ENCODE measurements around the gene CCDC73. TPM values are rescaled to one million over a fixed set of nuclear protein-coding genes. Genes with fewer than 3 reads are reported as not detected.
"Not testable (repeated sequence)": the region's sequence is repeated elsewhere in the genome, so short reads cannot be mapped to it uniquely, and the experiment has no call there.

Gene CCDC73
- total RNA-seq, 2 experiments from 2014 or later, result not detected

DNA sequence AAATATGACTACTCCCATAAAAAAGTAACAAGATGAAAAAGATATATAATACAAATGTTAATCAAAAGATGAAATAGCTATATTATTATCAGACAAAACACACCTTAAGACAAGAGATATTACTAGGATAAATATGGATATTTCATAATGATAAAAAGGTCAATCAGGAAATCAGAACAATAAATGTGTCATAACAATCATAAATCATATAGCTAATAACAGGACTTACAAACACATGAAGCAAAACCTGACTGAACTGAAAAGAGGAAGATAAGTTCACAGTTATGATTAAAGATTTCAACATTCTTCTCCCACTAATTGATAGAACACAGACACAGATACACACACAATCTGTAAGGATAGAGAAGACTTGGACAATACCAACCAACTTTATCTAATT is 163.6 kb downstream of the CCDC73 start:
- Mint-ChIP-seq H3K9me3 (ENCODE audit: low read depth) (no peaks in the 10 kb centered on the region), H3K27me3 (peaks cover 18% of the 10 kb centered on the region), H3K4me1 (no peaks in the 10 kb centered on the region), H3K27ac (no peak overlapping the region), H3K36me3 (ENCODE audit: low read depth) (no peaks in the 10 kb centered on the region), H3K4me3 (no peak overlapping the region)
- ChIA-PET CTCF (no interaction called here), POLR2A (no interaction called here)
- intact Hi-C loops (cut with DNase I, micrococcal nuclease), result no loop called here
- DNase-seq, result no peak
- no peak for ATAC-seq

GRCh38 chr11:32616903-32617302 is 177.6 kb downstream of the CCDC73 start:
- ChIA-PET CTCF (no interaction called here), POLR2A (no interaction called here)
- no peaks in the 10 kb centered on the region for H3K36me3 Mint-ChIP-seq (ENCODE audit: low read depth)
- no peaks in the 10 kb centered on the region for H3K9me3 Mint-ChIP-seq (ENCODE audit: low read depth)
- no peak overlapping the region for H3K4me3 Mint-ChIP-seq
- no peak for ATAC-seq
- no peak for DNase-seq
- intact Hi-C loops (cut with DNase I, micrococcal nuclease), result no loop called here
- H3K27ac Mint-ChIP-seq, result no peak overlapping the region
- H3K27me3 Mint-ChIP-seq, result peaks cover 16% of the 10 kb centered on the region
- no peaks in the 10 kb centered on the region for H3K4me1 Mint-ChIP-seq

GRCh38 chr11:32615422-32615821 is 179.0 kb downstream of the CCDC73 start:
- no peak for DNase-seq
- no peak overlapping the region for H3K4me3 Mint-ChIP-seq
- no peak overlapping the region for H3K27ac Mint-ChIP-seq
- peaks cover 2% of the 10 kb centered on the region for H3K27me3 Mint-ChIP-seq
- intact Hi-C loops (cut with DNase I, micrococcal nuclease), result loop anchor here in 1 of 2 experiments (1.0 kb wide), 1 partner anchor 292 kb away; no protein-coding TSS in a partner anchor
- ChIA-PET CTCF (interaction anchor here (0.6 kb wide), 1 partner anchor 297 kb away, joined by 3 read pairs; no protein-coding TSS in a partner anchor), POLR2A (no interaction called here)
- H3K9me3 Mint-ChIP-seq (ENCODE audit: low read depth), result no peaks in the 10 kb centered on the region
- no peaks in the 10 kb centered on the region for H3K36me3 Mint-ChIP-seq (ENCODE audit: low read depth)
- H3K4me1 Mint-ChIP-seq, result no peaks in the 10 kb centered on the region
- ATAC-seq, result no peak

- ATAC-seq (no peak), DNase-seq (no peak)
- Mint-ChIP-seq H3K9me3 (ENCODE audit: low read depth) (peaks cover 9% of the 10 kb centered on the region), H3K4me3 (no peak overlapping the region), H3K27me3 (peaks cover under 1% of the 10 kb centered on the region), H3K4me1 (no peaks in the 10 kb centered on the region), H3K27ac (no peak overlapping the region), H3K36me3 (ENCODE audit: low read depth) (peaks cover 12% of the 10 kb centered on the region)
- POLR2A ChIA-PET, result no interaction called here
- CTCF ChIA-PET, result no interaction called here
- intact Hi-C loops (cut with DNase I, micrococcal nuclease), result no loop called here
Observed at GRCh38 chr11:32613500-32614151, 180.8 kb downstream of the CCDC73 start.

DNA sequence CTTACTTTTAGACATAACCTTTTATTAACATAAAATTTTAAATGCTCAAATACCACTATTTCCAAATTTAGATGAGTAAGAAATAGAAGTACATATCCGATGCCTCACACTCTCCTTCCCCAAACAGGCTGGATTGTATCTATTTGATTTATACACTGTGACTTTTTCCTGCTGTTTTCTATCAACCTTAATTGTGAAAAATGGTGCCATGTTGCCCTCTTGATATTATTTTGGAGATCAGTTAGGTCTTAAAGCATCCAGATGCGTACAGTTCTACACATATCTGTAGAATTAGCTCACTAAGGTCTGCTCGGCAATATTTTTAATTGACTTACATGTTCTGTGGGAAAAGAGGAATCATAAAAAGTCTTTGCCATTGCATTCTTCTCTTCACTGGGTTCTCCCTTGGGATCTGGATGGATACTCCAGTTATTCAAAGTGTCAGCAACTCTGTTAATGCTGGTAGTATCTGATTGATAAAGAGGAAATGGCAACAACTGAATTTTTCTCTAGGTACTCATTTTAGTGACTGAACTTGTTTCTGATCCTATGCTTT is 183.6 kb downstream of the CCDC73 start:
- no peaks in the 10 kb centered on the region for H3K27me3 Mint-ChIP-seq
- ATAC-seq (no peak), DNase-seq (no peak)
- H3K36me3 Mint-ChIP-seq (ENCODE audit: low read depth), result peaks cover 35% of the 10 kb centered on the region
- H3K9me3 Mint-ChIP-seq (ENCODE audit: low read depth), result peaks cover 16% of the 10 kb centered on the region
- H3K4me1 Mint-ChIP-seq, result no peaks in the 10 kb centered on the region
- no peak overlapping the region for H3K27ac Mint-ChIP-seq
- intact Hi-C loops (cut with DNase I, micrococcal nuclease), result no loop called here
- CTCF ChIA-PET, result no interaction called here
- POLR2A ChIA-PET, result no interaction called here
- no peak overlapping the region for H3K4me3 Mint-ChIP-seq

GRCh38 chr11:32608826-32609225 is 185.6 kb downstream of the CCDC73 start:
- POLR2A ChIA-PET; H3K4me1 Mint-ChIP-seq; H3K27me3 Mint-ChIP-seq; H3K27ac Mint-ChIP-seq; DNase-seq; ATAC-seq; intact Hi-C loops (cut with DNase I, micrococcal nuclease); H3K4me3 Mint-ChIP-seq: not testable (repeated sequence)
- CTCF ChIA-PET, result interaction anchor here (1.0 kb wide), 1 partner anchor 29 kb away, joined by 3 read pairs; no protein-coding TSS in a partner anchor
- H3K9me3 Mint-ChIP-seq (ENCODE audit: low read depth), result peaks cover 16% of the 10 kb centered on the region
- peaks cover 49% of the 10 kb centered on the region for H3K36me3 Mint-ChIP-seq (ENCODE audit: low read depth)

- peaks cover 16% of the 10 kb centered on the region for H3K9me3 Mint-ChIP-seq (ENCODE audit: low read depth)
- POLR2A ChIA-PET, result no interaction called here
- peaks cover 67% of the 10 kb centered on the region for H3K36me3 Mint-ChIP-seq (ENCODE audit: low read depth)
- ATAC-seq (no peak), DNase-seq (no peak)
- no peak overlapping the region for H3K27ac Mint-ChIP-seq
- no peaks in the 10 kb centered on the region for H3K27me3 Mint-ChIP-seq
- intact Hi-C loops (cut with DNase I, micrococcal nuclease), result no loop called here
- H3K4me1 Mint-ChIP-seq, result peaks cover 3% of the 10 kb centered on the region
- CTCF ChIA-PET, result interaction anchor here (1.3 kb wide), 1 partner anchor 11 kb away, joined by 3 read pairs; no protein-coding TSS in a partner anchor
- no peak overlapping the region for H3K4me3 Mint-ChIP-seq
Observed at GRCh38 chr11:32606220-32606619, 188.2 kb downstream of the CCDC73 start.

GRCh38 chr11:32602657-32603415 is 191.6 kb downstream of the CCDC73 start:
- peaks cover 5% of the 10 kb centered on the region for H3K4me1 Mint-ChIP-seq

GRCh38 chr11:32597921-32598320 is 196.5 kb downstream of the CCDC73 start:
- Mint-ChIP-seq H3K36me3 (ENCODE audit: low read depth) (peaks cover 65% of the 10 kb centered on the region), H3K27ac (peak overlapping the region; percentile 29), H3K4me3 (no peak overlapping the region), H3K4me1 (peaks cover 34% of the 10 kb centered on the region), H3K9me3 (ENCODE audit: low read depth) (no peaks in the 10 kb centered on the region), H3K27me3 (no peaks in the 10 kb centered on the region)
- POLR2A ChIA-PET, result interaction anchor here (1.0 kb wide), 1 partner anchor 15 kb away, joined by 3 read pairs; no protein-coding TSS in a partner anchor
- intact Hi-C loops (cut with DNase I, micrococcal nuclease), result no loop called here
- CTCF ChIA-PET, result no interaction called here
- DNase-seq (no peak), ATAC-seq (no peak)

More at GRCh38 chr11:32602657-32603415, 191.6 kb downstream of the CCDC73 start:
- peaks cover 4% of the 10 kb centered on the region for H3K9me3 Mint-ChIP-seq (ENCODE audit: low read depth)
- H3K4me3 Mint-ChIP-seq, result no peak overlapping the region
- DNase-seq, result no peak
- ChIA-PET CTCF (no interaction called here), POLR2A (no interaction called here)
- intact Hi-C loops (cut with DNase I, micrococcal nuclease), result no loop called here
- peak overlapping the region; percentile 9 for H3K27ac Mint-ChIP-seq
- H3K36me3 Mint-ChIP-seq (ENCODE audit: low read depth), result peaks cover 59% of the 10 kb centered on the region
- no peak for ATAC-seq
- no peaks in the 10 kb centered on the region for H3K27me3 Mint-ChIP-seq

GRCh38 chr11:32596114-32596513 is 198.3 kb downstream of the CCDC73 start:
- DNase-seq (peak; percentile 72), ATAC-seq (peak; percentile 80)
- intact Hi-C loops (cut with DNase I, micrococcal nuclease), result loop anchor here in 1 of 2 experiments (1.0 kb wide), 1 partner anchor 13 kb away; the partner anchor contains the start of gene EIF3M
- POLR2A ChIA-PET; H3K9me3 Mint-ChIP-seq (ENCODE audit: low read depth); H3K27me3 Mint-ChIP-seq; H3K4me3 Mint-ChIP-seq: not testable (repeated sequence)
- peaks cover 36% of the 10 kb centered on the region for H3K4me1 Mint-ChIP-seq
- CTCF ChIA-PET, result interaction anchor here (0.7 to 1.7 kb wide), 2 partner anchors 9 to 14 kb away, joined by 3 read pairs; no protein-coding TSS in a partner anchor
- H3K36me3 Mint-ChIP-seq (ENCODE audit: low read depth), result peaks cover 70% of the 10 kb centered on the region
- H3K27ac Mint-ChIP-seq, result peak overlapping the region; percentile 79

DNA sequence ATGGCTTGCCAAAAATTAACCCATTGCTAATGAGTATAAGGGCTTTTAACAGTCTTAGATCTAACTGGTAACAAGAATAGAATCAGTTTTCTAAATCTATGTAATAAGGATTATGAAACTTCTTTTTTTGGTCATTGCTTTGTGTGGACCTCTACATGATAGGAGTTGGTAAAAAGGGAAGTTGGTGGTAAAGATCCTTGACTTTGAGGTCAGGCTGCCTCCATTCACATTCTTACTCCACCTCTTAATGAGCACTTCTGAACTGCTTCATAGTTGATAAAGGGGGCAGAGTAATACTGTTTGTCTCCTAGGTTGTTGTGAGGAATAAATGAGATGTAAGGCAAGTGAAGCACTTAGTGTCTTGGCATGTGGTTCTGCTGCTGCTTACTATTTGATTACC is 200.2 kb downstream of the CCDC73 start:
- ATAC-seq (peak; percentile 54), DNase-seq (no peak)
- Mint-ChIP-seq H3K27me3 (no peaks in the 10 kb centered on the region), H3K9me3 (ENCODE audit: low read depth) (no peaks in the 10 kb centered on the region), H3K4me1 (peaks cover 36% of the 10 kb centered on the region), H3K27ac (no peak overlapping the region), H3K36me3 (ENCODE audit: low read depth) (peaks cover 77% of the 10 kb centered on the region), H3K4me3 (no peak overlapping the region)
- ChIA-PET POLR2A (no interaction called here), CTCF (no interaction called here)
- intact Hi-C loops (cut with DNase I, micrococcal nuclease), result no loop called here

Measured in activated CD4-positive, alpha-beta T cell treated with anti-CD3 and anti-CD28 coated beads for 36 hours (primary cell).